Measurements from ENCODE around the gene CCDC61.

DNA sequence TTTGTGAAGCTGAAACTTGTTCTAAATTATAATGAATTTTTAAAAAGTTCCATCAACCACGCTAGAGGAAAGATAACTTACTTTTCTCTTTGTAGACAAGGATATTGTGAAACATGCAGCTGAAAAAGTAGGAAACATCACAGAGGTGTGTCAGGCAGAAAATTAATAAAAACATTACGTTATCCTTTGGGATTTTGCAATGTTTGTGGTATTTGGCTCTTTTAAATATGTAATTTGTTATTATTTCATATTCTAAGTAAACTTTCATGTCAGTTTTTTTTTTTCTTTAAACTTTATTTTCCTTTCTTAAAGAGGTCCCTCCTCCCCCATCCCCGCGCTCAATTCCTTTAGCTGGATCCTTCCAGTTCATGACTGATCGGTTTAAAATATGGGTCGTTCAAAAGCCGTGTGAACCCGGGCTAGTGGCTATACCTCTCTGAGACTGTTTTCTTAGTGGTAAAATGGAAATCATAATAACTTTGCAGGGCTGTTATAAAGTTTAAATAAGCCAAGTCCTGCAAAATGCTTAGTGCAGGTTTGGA, 740 bp upstream of the CCDC61 start:
- TF ChIP-seq CTCF (conservative IDR thresholded peaks at IDR 0.05) (no peak), EZH2 (IDR thresholded peaks at IDR 0.05; ENCODE audit: low read depth) (no peak)

All from PC-9 (cell line).